ENCODE measurements around the gene BIRC2. TPM values are rescaled to one million over a fixed set of nuclear protein-coding genes. Genes with fewer than 3 reads are reported as not detected.

BIRC2 gene
- total and polyA plus RNA-seq, 9 of the 15 experiments (the other 6 are each of a cell fraction or from before 2014, with no cell fraction given): 14.3 to 45.9 (median 20.7) TPM

GRCh38 chr11:102398297-102398696 is 51.3 kb downstream of the BIRC2 start (continued):
- TF ChIP-seq ZNF785 (CRISPR knock-in tag; IDR thresholded peaks at IDR 0.05): no peak
- TF ChIP-seq ZNF408 (CRISPR knock-in tag; IDR thresholded peaks at IDR 0.05; ENCODE audit: low read depth): no peak
- TF ChIP-seq HCFC1 (IDR thresholded peaks at IDR 0.05; ENCODE audit: low read depth, low read length): no peak
- TF ChIP-seq HDAC8 (tag; IDR thresholded peaks at IDR 0.05): no peak

- intact Hi-C loops (cut with micrococcal nuclease): no loop called here
Observed at GRCh38 chr11:102399189-102399588, 52.2 kb downstream of the BIRC2 start.

More at GRCh38 chr11:102399189-102399588, 52.2 kb downstream of the BIRC2 start:
- Histone ChIP-seq H3K36me3 (ENCODE audit: control insufficient read depth, insufficient read depth, low read length) (peaks cover 61% of the 10 kb centered on the region; the same call in 2 of the 3 replicates), H3K9me1 (ENCODE audit: control insufficient read depth, insufficient read depth, low read length) (no peaks in the 10 kb centered on the region), H3K4me2 (ENCODE audit: insufficient read depth, low read length) (no peak overlapping the region), H3K4me1 (replicated peaks in 1 of 2; ENCODE audit: control insufficient read depth in 2 of 2, insufficient read depth in 2 of 2, low read length in 2 of 2) (no peaks in the 10 kb centered on the region), H3K27me3 (ENCODE audit: control insufficient read depth in 2 of 2, insufficient read depth in 2 of 2, low read length in 2 of 2) (no peaks in the 10 kb centered on the region), H3K27ac (ENCODE audit: extremely low read depth, low read depth, low read length) (no peak overlapping the region), H3K79me2 (ENCODE audit: control insufficient read depth, insufficient read depth, low read length) (no peaks in the 10 kb centered on the region), H2AFZ (ENCODE audit: low read depth, low read length) (no peak overlapping the region), H3K9ac (ENCODE audit: insufficient read depth in 1 of 2, low read depth in 2 of 2, low read length in 2 of 2) (no peak overlapping the region), H4K20me1 (replicated peaks; ENCODE audit: control insufficient read depth, insufficient read depth, low read length) (no peaks in the 10 kb centered on the region), H3K4me3 (no peak overlapping the region), H3K9me3 (replicated peaks; ENCODE audit: control insufficient read depth, insufficient read depth, low read depth, low read length) (no peaks in the 10 kb centered on the region)
- BruUV-seq (replicated peaks): no TSS peak
- no peak for ATAC-seq
- in situ Hi-C loops (cut with MboI): loop anchor here (10.0 kb wide), 1 partner anchor 96 kb away; no protein-coding TSS in a partner anchor
- TF ChIP-seq SNIP1 (IDR thresholded peaks at IDR 0.05; ENCODE audit: low read depth) (no peak), RBM25 (IDR thresholded peaks at IDR 0.05; ENCODE audit: low read depth, low read length, severe bottlenecking) (no peak), ZNF76 (CRISPR knock-in tag; IDR thresholded peaks at IDR 0.05; ENCODE audit: borderline replicate concordance) (no peak), GATAD2A (IDR thresholded peaks at IDR 0.05) (no peak)
- CTCF ChIA-PET (ENCODE audit: low intra/inter-chr PET ratio): no interaction called here
- DNase-seq (ENCODE audit: extremely low read depth in 1 of 4, low spot score in 3 of 4): no peak
- POLR2A ChIA-PET: interaction anchor here (0.6 to 1.2 kb wide), 2 partner anchors 9 to 17 kb away, joined by 3 read pairs; no protein-coding TSS in a partner anchor
- 100% methylated on average over 2 of the region's 2 CpGs for WGBS (ENCODE audit: insufficient coverage, low coverage, missing lambda C conversion rate)
- no peak for FAIRE-seq

All from K562 (cell line).